Calu3 (cell line): ENCODE measurements around the gene PCDH12. TPM values are rescaled to one million over a fixed set of nuclear protein-coding genes. Genes with fewer than 3 reads are reported as not detected.

Experiments used
- BruUV-seq: library from RNA; stranded (reverse); fragments of 400-500 nt; replicated peaks from 2 replicates; lab custom pipeline; 2021; lab: Mats Ljungman, UMichigan
- CTCF ChIA-PET: fragments of 300-600 bp; sonication (Branson Sonifier 250); formaldehyde crosslinking; loops from one replicate; lab custom pipeline; 2022; ENCODE audit warnings: antibody characterized with exemption; lab: Charles Lee
- DNase-seq: peaks from one replicate; pipeline ENCODE4 v3.0.0; 2022
- H3K27ac Mint-ChIP-seq: one replicate; pipeline ENCODE4 v1.8.0; 2022; ENCODE audit warnings: mixed read lengths; ENCODE audit not compliant: unreplicated experiment
- H3K27me3 Mint-ChIP-seq: one replicate; pipeline ENCODE4 v1.8.0; 2022; ENCODE audit warnings: mixed read lengths; ENCODE audit not compliant: unreplicated experiment
- H3K36me3 Mint-ChIP-seq: one replicate; pipeline ENCODE4 v1.8.0; 2022; ENCODE audit warnings: mild to moderate bottlenecking, moderate library complexity, mixed read lengths; ENCODE audit not compliant: insufficient read depth, unreplicated experiment
- H3K4me1 Mint-ChIP-seq: one replicate; pipeline ENCODE4 v1.8.0; 2022; ENCODE audit warnings: mild to moderate bottlenecking, low read depth, mixed read lengths; ENCODE audit not compliant: unreplicated experiment
- H3K4me3 Mint-ChIP-seq: one replicate; pipeline ENCODE4 v1.8.0; 2022; ENCODE audit warnings: mild to moderate bottlenecking, low read depth, moderate library complexity, mixed read lengths; ENCODE audit not compliant: unreplicated experiment
- H3K9me3 Mint-ChIP-seq: one replicate; pipeline ENCODE4 v1.8.0; 2022; ENCODE audit warnings: low read depth, mixed read lengths; ENCODE audit not compliant: unreplicated experiment
- CTCF ChIP-seq: fragments of 200-600 bp; IDR thresholded peaks from one replicate; pipeline ENCODE4 v1.8.0; 2022; ENCODE audit warnings: antibody characterized with exemption; ENCODE audit not compliant: unreplicated experiment
- intact Hi-C: fragments of 100-400 bp; cut with micrococcal nuclease; formaldehyde crosslinking; loops from one replicate; pipeline ENCODE4 v1.10.0; 2022; ENCODE audit not compliant: unreplicated experiment
- total RNA-seq: library from RNA; stranded (reverse); gene quantifications from 2 replicates; pipeline ENCODE4 v1.2.3, GENCODE V29; 2022

Gene PCDH12
- total RNA-seq, 1 experiment from 2014 or later = not detected

- Mint-ChIP-seq H3K27me3 (peaks cover 22% of the 10 kb centered on the region), H3K36me3 (no peaks in the 10 kb centered on the region), H3K4me3 (no peak overlapping the region), H3K27ac (no peak overlapping the region), H3K4me1 (no peaks in the 10 kb centered on the region), H3K9me3 (no peaks in the 10 kb centered on the region)
- no TSS peak for BruUV-seq
- no peak for TF ChIP-seq CTCF
- intact Hi-C loops = no loop called here
- DNase-seq = no peak
- CTCF ChIA-PET = no interaction called here
These were observed 47.7 kb downstream of the PCDH12 start for GRCh38 chr5:141910271-141910673.

GRCh38 chr5:141909212-141909611 lies 48.8 kb downstream of the PCDH12 start:
- intact Hi-C loops = no loop called here
- Mint-ChIP-seq H3K27ac (no peak overlapping the region), H3K4me3 (no peak overlapping the region), H3K36me3 (no peaks in the 10 kb centered on the region), H3K27me3 (peaks cover 14% of the 10 kb centered on the region), H3K9me3 (no peaks in the 10 kb centered on the region), H3K4me1 (no peaks in the 10 kb centered on the region)
- TF ChIP-seq CTCF = no peak
- BruUV-seq = no TSS peak
- DNase-seq = no peak
- CTCF ChIA-PET = interaction anchor here (1.0 kb wide), 2 partner anchors 19 to 31 kb away, joined by 3 to 4 read pairs; partner anchors contain the start of gene PCDH1

- Mint-ChIP-seq H3K27ac (no peak overlapping the region), H3K4me3 (no peak overlapping the region), H3K27me3 (peaks cover 12% of the 10 kb centered on the region), H3K9me3 (no peaks in the 10 kb centered on the region), H3K36me3 (no peaks in the 10 kb centered on the region), H3K4me1 (no peaks in the 10 kb centered on the region)
- CTCF ChIA-PET = interaction anchor here (1.0 kb wide), 2 partner anchors 19 to 30 kb away, joined by 3 to 4 read pairs; partner anchors contain the start of gene PCDH1
- DNase-seq = no peak
- no peak for TF ChIP-seq CTCF
- intact Hi-C loops = no loop called here
- no TSS peak for BruUV-seq
These were observed 49.2 kb downstream of the PCDH12 start for GRCh38 chr5:141908796-141909195.

- no peak for TF ChIP-seq CTCF
- BruUV-seq = no TSS peak
- Mint-ChIP-seq H3K4me3 (no peak overlapping the region), H3K36me3 (no peaks in the 10 kb centered on the region), H3K4me1 (no peaks in the 10 kb centered on the region), H3K27ac (no peak overlapping the region), H3K9me3 (no peaks in the 10 kb centered on the region), H3K27me3 (peaks cover 5% of the 10 kb centered on the region)
- CTCF ChIA-PET = no interaction called here
- no peak for DNase-seq
- intact Hi-C loops = no loop called here
These were observed 51.0 kb downstream of the PCDH12 start for GRCh38 chr5:141906972-141907371.
